Measurements from ENCODE around the gene TBX21. TPM values are rescaled to one million over a fixed set of nuclear protein-coding genes. Genes with fewer than 3 reads are reported as not detected.

The TBX21 gene
- total RNA-seq, 1 experiment from 2014 or later: not detected

DNA sequence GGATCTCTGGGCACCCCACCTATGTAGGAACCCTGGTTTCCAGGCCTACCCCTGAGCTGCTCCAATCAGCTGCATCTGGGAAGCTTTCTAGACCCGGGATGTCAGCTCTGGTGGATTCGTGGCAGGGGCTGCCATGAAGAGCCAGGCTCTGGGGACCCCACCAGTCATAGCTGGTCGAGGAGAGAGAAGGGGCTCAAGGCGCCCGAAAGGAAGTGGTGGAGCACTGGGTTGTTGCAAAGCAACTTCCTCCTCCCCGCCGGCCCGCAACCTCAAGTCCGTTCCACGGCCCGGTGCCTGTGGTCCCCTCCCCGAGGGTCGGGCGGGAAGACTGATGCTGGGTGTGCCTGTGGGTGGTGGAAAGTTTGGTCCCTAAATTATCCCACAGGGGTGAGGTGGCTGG lies 28.9 kb upstream of the TBX21 start:
- POLR2A ChIA-PET (ENCODE audit: unreplicated experiment): no interaction called here
- H3K79me2 ChIP-seq (ENCODE audit: low read length): no peaks in the 10 kb centered on the region
- CTCF ChIA-PET: no interaction called here
- H3K4me3 ChIP-seq (ENCODE audit: low read length): no peak overlapping the region
- no peaks in the 10 kb centered on the region for H4K20me1 ChIP-seq (ENCODE audit: low read length)
- H3K4me1 ChIP-seq (ENCODE audit: insufficient read depth, low read length): no peaks in the 10 kb centered on the region
- H3K4me2 ChIP-seq (ENCODE audit: low read length): no peak overlapping the region
- DNase-seq: no peak
- no peak overlapping the region for H3K9ac ChIP-seq (ENCODE audit: low read length)
- TF ChIP-seq, protein P1, sequence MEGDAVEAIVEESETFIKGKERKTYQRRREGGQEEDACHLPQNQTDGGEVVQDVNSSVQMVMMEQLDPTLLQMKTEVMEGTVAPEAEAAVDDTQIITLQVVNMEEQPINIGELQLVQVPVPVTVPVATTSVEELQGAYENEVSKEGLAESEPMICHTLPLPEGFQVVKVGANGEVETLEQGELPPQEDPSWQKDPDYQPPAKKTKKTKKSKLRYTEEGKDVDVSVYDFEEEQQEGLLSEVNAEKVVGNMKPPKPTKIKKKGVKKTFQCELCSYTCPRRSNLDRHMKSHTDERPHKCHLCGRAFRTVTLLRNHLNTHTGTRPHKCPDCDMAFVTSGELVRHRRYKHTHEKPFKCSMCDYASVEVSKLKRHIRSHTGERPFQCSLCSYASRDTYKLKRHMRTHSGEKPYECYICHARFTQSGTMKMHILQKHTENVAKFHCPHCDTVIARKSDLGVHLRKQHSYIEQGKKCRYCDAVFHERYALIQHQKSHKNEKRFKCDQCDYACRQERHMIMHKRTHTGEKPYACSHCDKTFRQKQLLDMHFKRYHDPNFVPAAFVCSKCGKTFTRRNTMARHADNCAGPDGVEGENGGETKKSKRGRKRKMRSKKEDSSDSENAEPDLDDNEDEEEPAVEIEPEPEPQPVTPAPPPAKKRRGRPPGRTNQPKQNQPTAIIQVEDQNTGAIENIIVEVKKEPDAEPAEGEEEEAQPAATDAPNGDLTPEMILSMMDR (conservative IDR thresholded peaks at IDR 0.05; ENCODE audit: low read depth, low read length): no peak
- TF ChIP-seq EZH2phosphoT487 (IDR thresholded peaks at IDR 0.05; ENCODE audit: borderline replicate concordance, low read length): no peak
- no peak for TF ChIP-seq EZH2 (IDR thresholded peaks at IDR 0.05; ENCODE audit: low read length, unreplicated experiment)
- intact Hi-C loops (cut with micrococcal nuclease): no loop called here
- no peaks in the 10 kb centered on the region for H3K36me3 ChIP-seq (ENCODE audit: low read depth, low read length)
- BruUV-seq (replicated peaks): no TSS peak
- ATAC-seq: no peak
- no peaks in the 10 kb centered on the region for H3F3A ChIP-seq (ENCODE audit: low read length, unreplicated experiment)
- H3K27ac ChIP-seq (ENCODE audit: low read length): no peak overlapping the region
- no peak overlapping the region for H2AFZ ChIP-seq (ENCODE audit: low read length)
- no peaks in the 10 kb centered on the region for H3K9me3 ChIP-seq (ENCODE audit: low read length)
- H3K27me3 ChIP-seq (ENCODE audit: low read length): no peaks in the 10 kb centered on the region
- H3K9me2 ChIP-seq (replicated peaks; ENCODE audit: low read length): no peaks in the 10 kb centered on the region

DNA sequence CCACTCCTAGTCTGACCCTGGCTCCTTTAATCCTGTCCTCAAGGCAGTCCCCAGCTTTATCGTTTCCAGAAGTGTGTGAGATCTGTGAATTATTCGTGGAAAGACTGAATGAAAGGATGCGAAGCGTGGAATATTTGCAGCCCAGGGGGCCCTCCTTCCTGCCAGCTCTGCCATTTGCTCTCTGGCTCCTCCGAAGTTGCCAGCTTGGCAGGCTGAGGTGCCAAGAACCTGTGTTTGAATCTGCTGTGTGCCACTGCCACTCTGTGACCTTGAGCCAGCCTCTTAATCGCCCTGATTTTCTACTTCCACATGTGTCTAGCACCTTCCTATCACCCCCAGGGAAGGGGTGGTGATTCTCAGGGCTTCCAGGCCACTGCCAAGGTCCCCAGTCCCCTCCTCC lies 28.3 kb upstream of the TBX21 start:
- intact Hi-C loops (cut with micrococcal nuclease): no loop called here
- H3K4me2 ChIP-seq (ENCODE audit: low read length): no peak overlapping the region
- no peaks in the 10 kb centered on the region for H3K9me2 ChIP-seq (replicated peaks; ENCODE audit: low read length)
- BruUV-seq (replicated peaks): no TSS peak
- no peak overlapping the region for H3K4me3 ChIP-seq (ENCODE audit: low read length)
- ChIA-PET POLR2A (ENCODE audit: unreplicated experiment) (no interaction called here), CTCF (no interaction called here)
- H4K20me1 ChIP-seq (ENCODE audit: low read length): no peaks in the 10 kb centered on the region
- no peaks in the 10 kb centered on the region for H3K27me3 ChIP-seq (ENCODE audit: low read length)
- H3K9me3 ChIP-seq (ENCODE audit: low read length): no peaks in the 10 kb centered on the region
- no peaks in the 10 kb centered on the region for H3K79me2 ChIP-seq (ENCODE audit: low read length)
- TF ChIP-seq EZH2 (IDR thresholded peaks at IDR 0.05; ENCODE audit: low read length, unreplicated experiment) (no peak), EZH2phosphoT487 (IDR thresholded peaks at IDR 0.05; ENCODE audit: borderline replicate concordance, low read length) (no peak)
- TF ChIP-seq, protein P1 (conservative IDR thresholded peaks at IDR 0.05; ENCODE audit: low read depth, low read length): no peak
- DNase-seq (no peak), ATAC-seq (no peak)
- no peaks in the 10 kb centered on the region for H3F3A ChIP-seq (ENCODE audit: low read length, unreplicated experiment)
- H3K9ac ChIP-seq (ENCODE audit: low read length): no peak overlapping the region
- no peak overlapping the region for H2AFZ ChIP-seq (ENCODE audit: low read length)
- no peaks in the 10 kb centered on the region for H3K4me1 ChIP-seq (ENCODE audit: insufficient read depth, low read length)
- no peaks in the 10 kb centered on the region for H3K36me3 ChIP-seq (ENCODE audit: low read depth, low read length)
- H3K27ac ChIP-seq (ENCODE audit: low read length): no peak overlapping the region

DNA sequence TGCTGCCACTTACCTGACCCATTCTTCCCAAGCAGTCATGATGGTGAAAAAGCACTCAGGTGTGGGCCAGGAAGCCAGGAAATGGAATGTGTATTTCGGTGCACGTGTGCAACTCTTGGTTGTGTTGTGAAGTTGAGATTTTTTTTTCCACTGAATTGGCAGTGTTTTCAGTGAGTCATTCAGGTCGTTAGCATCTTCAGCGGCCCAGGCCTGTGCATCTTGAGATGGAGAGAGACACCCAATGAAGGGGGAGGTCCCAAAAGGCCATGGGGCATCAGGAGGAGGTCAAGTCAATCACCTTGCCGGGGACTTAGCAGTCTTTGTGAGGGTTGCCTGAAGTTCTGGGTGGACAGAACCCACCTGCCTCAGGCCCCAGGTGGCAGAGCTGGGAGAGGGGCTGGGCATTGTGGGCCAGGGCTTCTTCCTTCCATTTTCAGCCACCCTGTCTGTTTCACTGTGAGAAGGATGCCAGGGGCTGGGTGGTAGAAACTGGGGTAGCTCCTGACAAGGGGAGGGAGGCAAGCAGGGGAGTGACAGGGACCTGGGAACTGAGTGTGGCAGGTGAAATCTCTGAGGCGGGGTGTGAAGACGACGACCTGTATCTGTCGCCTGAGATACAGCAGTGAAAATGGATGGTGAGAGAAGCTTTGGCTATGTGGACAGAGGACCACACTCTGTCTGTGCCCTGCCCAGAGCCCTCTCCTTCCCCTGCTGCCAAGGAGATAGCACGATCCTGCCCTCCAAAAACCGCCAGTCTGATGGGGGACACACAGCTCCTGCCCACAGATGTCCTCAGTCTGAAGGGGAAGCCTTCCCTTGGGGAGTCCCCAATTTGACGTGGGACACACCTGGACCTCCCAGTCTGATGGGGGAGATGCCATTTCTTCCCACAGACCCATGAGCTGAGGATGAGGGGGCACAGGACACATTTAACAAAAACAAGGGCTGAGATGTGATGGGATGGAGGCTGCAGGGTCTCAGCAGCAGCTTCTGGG lies 27.2 kb upstream of the TBX21 start:
- Histone ChIP-seq H3K27me3 (ENCODE audit: low read length) (no peaks in the 10 kb centered on the region), H3F3A (ENCODE audit: low read length, unreplicated experiment) (no peaks in the 10 kb centered on the region), H3K4me3 (ENCODE audit: low read length) (no peak overlapping the region), H2AFZ (ENCODE audit: low read length) (no peak overlapping the region), H4K20me1 (ENCODE audit: low read length) (no peaks in the 10 kb centered on the region), H3K36me3 (ENCODE audit: low read depth, low read length) (no peaks in the 10 kb centered on the region), H3K4me1 (ENCODE audit: insufficient read depth, low read length) (no peaks in the 10 kb centered on the region), H3K27ac (ENCODE audit: low read length) (no peak overlapping the region), H3K79me2 (ENCODE audit: low read length) (no peaks in the 10 kb centered on the region), H3K9ac (ENCODE audit: low read length) (no peak overlapping the region), H3K9me2 (replicated peaks; ENCODE audit: low read length) (no peaks in the 10 kb centered on the region), H3K9me3 (ENCODE audit: low read length) (no peaks in the 10 kb centered on the region), H3K4me2 (ENCODE audit: low read length) (no peak overlapping the region)
- BruUV-seq (replicated peaks): no TSS peak
- DNase-seq (no peak), ATAC-seq (no peak)
- ChIA-PET CTCF (no interaction called here), POLR2A (ENCODE audit: unreplicated experiment) (no interaction called here)
- intact Hi-C loops (cut with micrococcal nuclease): no loop called here
- TF ChIP-seq EZH2phosphoT487 (IDR thresholded peaks at IDR 0.05; ENCODE audit: borderline replicate concordance, low read length) (no peak), EZH2 (IDR thresholded peaks at IDR 0.05; ENCODE audit: low read length, unreplicated experiment) (no peak)
- TF ChIP-seq, protein P1 (conservative IDR thresholded peaks at IDR 0.05; ENCODE audit: low read depth, low read length): no peak
